Neural cell (in vitro differentiated cells): ENCODE results near the gene DHX38. TPM values are rescaled to one million over a fixed set of nuclear protein-coding genes. Genes with fewer than 3 reads are reported as not detected.

Experiments used
- H2AFZ ChIP-seq: fragments of 200-600, 300-800 bp; sonication (generic), shearing (Covaris generic); 2 replicates; pipeline ENCODE4 v1.6.0; 2014; ENCODE audit warnings: low read depth, mild to moderate bottlenecking, antibody characterized with exemption, low read length, moderate library complexity
- H3F3A ChIP-seq: fragments of 200-600 bp; shearing (Covaris generic); 2 replicates; pipeline ENCODE4 v1.6.1; 2016; ENCODE audit warnings: mild to moderate bottlenecking, moderate library complexity, mixed read lengths, antibody characterized with exemption, low read length; ENCODE audit not compliant: insufficient read depth, poor library complexity, severe bottlenecking
- H3K27ac ChIP-seq: fragments of 200-600, 300-800 bp; sonication (generic), shearing (Covaris generic); 2 replicates; pipeline ENCODE4 v1.5.1; 2014; ENCODE audit warnings: mild to moderate bottlenecking, low read length, moderate library complexity
- H3K27me3 ChIP-seq: fragments of 300-800, 200-600 bp; sonication (generic), shearing (Covaris generic); 2 replicates; pipeline ENCODE4 v1.6.0; 2014; ENCODE audit warnings: mild to moderate bottlenecking, low read depth, low read length, moderate library complexity; ENCODE audit not compliant: insufficient read depth
- H3K36me3 ChIP-seq: fragments of 300-800, 200-600 bp; sonication (generic), shearing (Covaris generic); 2 replicates; pipeline ENCODE4 v1.5.1; 2014; ENCODE audit warnings: mild to moderate bottlenecking, antibody characterized with exemption, low read length, moderate library complexity; ENCODE audit not compliant: insufficient read depth
- H3K4me2 ChIP-seq: fragments of 300-800, 200-600 bp; sonication (generic), shearing (Covaris generic); 2 replicates; pipeline ENCODE4 v1.6.0; 2014; ENCODE audit warnings: mild to moderate bottlenecking, low read length
- H3K4me3 ChIP-seq: fragments of 300-800, 200-600 bp; sonication (generic), shearing (Covaris generic); 2 replicates; pipeline ENCODE4 v1.5.1; 2014; ENCODE audit warnings: mild to moderate bottlenecking, low read length, moderate library complexity
- H3K79me2 ChIP-seq: fragments of 200-600 bp; shearing (Covaris generic); replicated peaks from 2 replicates; pipeline ENCODE4 v1.6.0; 2014; ENCODE audit warnings: mild to moderate bottlenecking, low read length, moderate library complexity; ENCODE audit not compliant: insufficient read depth
- H3K9ac ChIP-seq: fragments of 300-800, 200-600 bp; sonication (generic), shearing (Covaris generic); 2 replicates; pipeline ENCODE4 v1.6.1; 2016; ENCODE audit warnings: mild to moderate bottlenecking, low read length, mixed read lengths
- H3K9me2 ChIP-seq: fragments of 200-600 bp; shearing (Covaris generic); 2 replicates; pipeline ENCODE4 v1.6.1; 2016; ENCODE audit warnings: mild to moderate bottlenecking, low read length, mixed read lengths; ENCODE audit not compliant: insufficient read depth
- H3K9me3 ChIP-seq: fragments of 200-600, 300-800 bp; sonication (generic), shearing (Covaris generic); 2 replicates; pipeline ENCODE4 v1.6.1; 2016; ENCODE audit warnings: mild to moderate bottlenecking, mixed run types, low read length, moderate library complexity, mixed read lengths
- H4K20me1 ChIP-seq: fragments of 200-600 bp; shearing (Covaris generic); 2 replicates; pipeline ENCODE4 v1.6.1; 2016; ENCODE audit warnings: mild to moderate bottlenecking, mixed run types; ENCODE audit not compliant: insufficient read depth
- EZH2 ChIP-seq: fragments of 200-600, 300-800 bp; shearing (Covaris generic), sonication (generic); IDR thresholded peaks from 2 replicates; pipeline ENCODE4 v1.6.1; 2014; ENCODE audit warnings: antibody characterized with exemption, low read length, borderline replicate concordance, mild to moderate bottlenecking; ENCODE audit not compliant: insufficient read depth, poor library complexity, severe bottlenecking
- POLR2AphosphoS5 ChIP-seq: IDR thresholded peaks from 2 replicates; pipeline ENCODE4 v1.6.1; 2012
- SMC3 ChIP-seq: fragments of 450-650 bp; conservative IDR thresholded peaks from 2 replicates; pipeline ENCODE4 v1.6.1; 2014; ENCODE audit warnings: antibody characterized with exemption, mild to moderate bottlenecking, moderate library complexity; ENCODE audit not compliant: poor library complexity
- polyA plus RNA-seq: library from polyadenylated mRNA; depleted of rRNA; stranded (reverse); fragments of >200 nt; gene quantifications from 2 replicates; pipeline ENCODE4 v1.2.3, GENCODE V29; 2014
- TF ChIP-seq, protein P1 (sequence below): fragments of 450-650 bp; IDR thresholded peaks from 2 replicates; pipeline ENCODE4 v1.5.1; 2014; ENCODE audit warnings: antibody characterized with exemption, mild to moderate bottlenecking, moderate library complexity; ENCODE audit not compliant: poor library complexity, severe bottlenecking

Gene DHX38
- polyA plus RNA-seq, 1 donor from 2014 or later, result 48.0 TPM

DNA sequence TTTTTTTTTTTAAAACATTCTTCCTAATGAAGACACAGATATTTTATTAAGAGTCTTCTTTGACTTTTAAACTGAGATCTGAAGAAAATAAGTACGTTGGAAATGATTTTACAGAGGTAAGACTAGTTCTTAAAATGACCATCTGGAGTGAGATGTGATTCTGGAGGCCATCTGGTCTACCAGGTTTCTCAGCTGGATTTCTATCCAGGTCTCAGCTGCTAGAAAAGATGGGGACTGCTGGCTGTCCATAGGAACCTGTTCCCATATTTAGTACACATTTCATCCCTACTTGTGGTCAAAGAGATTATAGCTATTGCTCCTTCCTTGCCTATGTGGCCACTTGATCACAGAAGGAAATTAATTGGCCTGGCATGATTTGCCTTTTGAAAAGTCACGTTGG is 66.2 kb downstream of the DHX38 start (continued):
- no peak for TF ChIP-seq SMC3

DNA sequence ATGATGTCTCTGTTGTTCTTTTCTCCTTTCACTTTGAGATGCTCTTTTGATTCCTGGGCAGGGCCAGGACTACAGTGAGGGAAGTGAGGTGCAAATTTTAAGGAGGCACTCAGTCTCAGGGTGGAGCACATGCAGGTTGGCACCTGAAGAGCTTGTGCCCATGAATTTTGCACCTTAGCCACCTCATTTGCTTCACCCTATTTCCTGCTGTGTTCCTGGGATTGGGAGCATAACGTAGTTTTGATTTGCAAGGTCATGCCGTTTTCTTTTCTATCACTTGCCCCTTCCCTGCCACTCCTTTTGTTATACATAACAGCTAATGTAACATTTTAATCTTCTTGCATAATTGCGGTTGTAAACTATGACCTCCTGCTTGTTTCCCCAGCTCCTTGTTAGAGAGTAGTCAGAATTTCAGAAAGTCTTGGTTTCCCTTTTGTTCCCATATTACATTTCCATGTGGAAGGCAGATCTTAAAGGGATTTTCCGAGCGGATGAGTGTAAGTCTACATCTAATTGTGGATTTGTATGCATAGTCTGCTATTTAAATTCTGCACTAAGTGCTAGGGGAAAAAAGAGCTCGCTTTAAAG is 68.6 kb downstream of the DHX38 start:
- no peak overlapping the region for H3K4me2 ChIP-seq
- H3K36me3 ChIP-seq, result no peaks in the 10 kb centered on the region
- H3F3A ChIP-seq, result no peaks in the 10 kb centered on the region
- peak overlapping the region; percentile 22 for H3K4me3 ChIP-seq
- H4K20me1 ChIP-seq, result no peaks in the 10 kb centered on the region
- H2AFZ ChIP-seq, result peak overlapping the region; percentile 25
- TF ChIP-seq POLR2AphosphoS5, result no peak
- TF ChIP-seq, protein P1, sequence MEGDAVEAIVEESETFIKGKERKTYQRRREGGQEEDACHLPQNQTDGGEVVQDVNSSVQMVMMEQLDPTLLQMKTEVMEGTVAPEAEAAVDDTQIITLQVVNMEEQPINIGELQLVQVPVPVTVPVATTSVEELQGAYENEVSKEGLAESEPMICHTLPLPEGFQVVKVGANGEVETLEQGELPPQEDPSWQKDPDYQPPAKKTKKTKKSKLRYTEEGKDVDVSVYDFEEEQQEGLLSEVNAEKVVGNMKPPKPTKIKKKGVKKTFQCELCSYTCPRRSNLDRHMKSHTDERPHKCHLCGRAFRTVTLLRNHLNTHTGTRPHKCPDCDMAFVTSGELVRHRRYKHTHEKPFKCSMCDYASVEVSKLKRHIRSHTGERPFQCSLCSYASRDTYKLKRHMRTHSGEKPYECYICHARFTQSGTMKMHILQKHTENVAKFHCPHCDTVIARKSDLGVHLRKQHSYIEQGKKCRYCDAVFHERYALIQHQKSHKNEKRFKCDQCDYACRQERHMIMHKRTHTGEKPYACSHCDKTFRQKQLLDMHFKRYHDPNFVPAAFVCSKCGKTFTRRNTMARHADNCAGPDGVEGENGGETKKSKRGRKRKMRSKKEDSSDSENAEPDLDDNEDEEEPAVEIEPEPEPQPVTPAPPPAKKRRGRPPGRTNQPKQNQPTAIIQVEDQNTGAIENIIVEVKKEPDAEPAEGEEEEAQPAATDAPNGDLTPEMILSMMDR, result no peak
- TF ChIP-seq EZH2, result no peak
- no peaks in the 10 kb centered on the region for H3K27me3 ChIP-seq
- H3K9ac ChIP-seq, result no peak overlapping the region
- no peaks in the 10 kb centered on the region for H3K9me2 ChIP-seq
- peak overlapping the region; percentile 13 for H3K27ac ChIP-seq
- no peaks in the 10 kb centered on the region for H3K79me2 ChIP-seq
- H3K9me3 ChIP-seq, result no peaks in the 10 kb centered on the region

Other genes starting within 250 kb of the DHX38 start
- gene ATXN1L, start 247.9 kb upstream of the DHX38 start, polyA plus RNA-seq, result 8.1 and 9.5 TPM in 2 replicates
- 128 and 148 TPM in 2 replicates for gene ZNF821, start 209.7 kb upstream of the DHX38 start, polyA plus RNA-seq
- gene IST1, start 198.3 kb upstream of the DHX38 start, polyA plus RNA-seq, result 389 and 461 TPM in 2 replicates
- gene PKD1L3, start 93.4 kb upstream of the DHX38 start, polyA plus RNA-seq, result 0.16 and 0.22 TPM in 2 replicates
- 3.5 and 3.8 TPM in 2 replicates for gene DHODH, start 85.1 kb upstream of the DHX38 start, polyA plus RNA-seq
- not detected in 2 replicates for gene HP, start 39.3 kb upstream of the DHX38 start, polyA plus RNA-seq
- gene HPR, start 30.6 kb upstream of the DHX38 start, polyA plus RNA-seq, result 0.31 TPM in 1 of 2 replicates, not detected in the other
- 26.2 and 26.7 TPM in 2 replicates for gene TXNL4B, start 227 bp upstream of the DHX38 start, polyA plus RNA-seq
- 0.12 and 1.0 TPM in 2 replicates for gene PMFBP1, start 78.3 kb downstream of the DHX38 start, polyA plus RNA-seq